ENCODE results near the gene ABO. TPM values are rescaled to one million over a fixed set of nuclear protein-coding genes. Genes with fewer than 3 reads are reported as not detected.
"Not testable (repeated sequence)": the region's sequence is repeated elsewhere in the genome, so short reads cannot be mapped to it uniquely, and the experiment has no call there.

ABO gene
- total RNA-seq, 2 experiments from 2014 or later, result not detected

- Mint-ChIP-seq H3K27me3 (peaks cover 4% of the 10 kb centered on the region), H3K9me3 (no peaks in the 10 kb centered on the region), H3K36me3 (ENCODE audit: low read depth) (no peaks in the 10 kb centered on the region), H3K4me1 (ENCODE audit: low read depth) (no peaks in the 10 kb centered on the region), H3K4me3 (no peak overlapping the region), H3K27ac (no peak overlapping the region)
- ATAC-seq, result no peak
- ChIA-PET CTCF (no interaction called here), POLR2A (no interaction called here)
- intact Hi-C loops (cut with micrococcal nuclease), result no loop called here
- no peak for TF ChIP-seq CTCF (IDR thresholded peaks at IDR 0.05)
- no peak for DNase-seq
Observed at GRCh38 chr9:133227242-133227860, 47.6 kb downstream of the ABO start.

GRCh38 chr9:133226219-133227171 lies 48.5 kb downstream of the ABO start:
- POLR2A ChIA-PET, result no interaction called here
- intact Hi-C loops (cut with micrococcal nuclease), result no loop called here
- Mint-ChIP-seq H3K4me3 (no peak overlapping the region), H3K9me3 (no peaks in the 10 kb centered on the region), H3K27me3 (peaks cover 4% of the 10 kb centered on the region), H3K4me1 (ENCODE audit: low read depth) (no peaks in the 10 kb centered on the region), H3K36me3 (ENCODE audit: low read depth) (no peaks in the 10 kb centered on the region), H3K27ac (no peak overlapping the region)
- TF ChIP-seq CTCF (IDR thresholded peaks at IDR 0.05), result no peak
- DNase-seq, result no peak
- CTCF ChIA-PET, result no interaction called here
- ATAC-seq, result no peak

GRCh38 chr9:133225171-133226011 lies 49.6 kb downstream of the ABO start:
- no peaks in the 10 kb centered on the region for H3K36me3 Mint-ChIP-seq (ENCODE audit: low read depth)
- POLR2A ChIA-PET, result no interaction called here

GRCh38 chr9:133224762-133225161 lies 50.2 kb downstream of the ABO start:
- no peak for ATAC-seq
- H3K4me1 Mint-ChIP-seq (ENCODE audit: low read depth), result no peaks in the 10 kb centered on the region
- ChIA-PET CTCF (no interaction called here), POLR2A (no interaction called here)
- DNase-seq, result no peak
- H3K27me3 Mint-ChIP-seq, result peaks cover 9% of the 10 kb centered on the region
- no peak overlapping the region for H3K4me3 Mint-ChIP-seq
- no peaks in the 10 kb centered on the region for H3K36me3 Mint-ChIP-seq (ENCODE audit: low read depth)
- intact Hi-C loops (cut with micrococcal nuclease), result no loop called here
- H3K9me3 Mint-ChIP-seq, result no peaks in the 10 kb centered on the region
- no peak for TF ChIP-seq CTCF (IDR thresholded peaks at IDR 0.05)
- no peak overlapping the region for H3K27ac Mint-ChIP-seq

More at GRCh38 chr9:133225171-133226011, 49.6 kb downstream of the ABO start:
- Mint-ChIP-seq H3K4me3 (no peak overlapping the region), H3K9me3 (no peaks in the 10 kb centered on the region), H3K4me1 (ENCODE audit: low read depth) (no peaks in the 10 kb centered on the region), H3K27me3 (peaks cover 7% of the 10 kb centered on the region), H3K27ac (no peak overlapping the region)
- no peak for TF ChIP-seq CTCF (IDR thresholded peaks at IDR 0.05)
- CTCF ChIA-PET, result no interaction called here
- ATAC-seq (no peak), DNase-seq (no peak)
- intact Hi-C loops (cut with micrococcal nuclease), result no loop called here

GRCh38 chr9:133223159-133223756 lies 51.7 kb downstream of the ABO start:
- POLR2A ChIA-PET, result interaction anchor here (0.6 kb wide), 1 partner anchor 482 kb away, joined by 3 read pairs; no protein-coding TSS in a partner anchor
- H3K4me3 Mint-ChIP-seq; intact Hi-C loops (cut with micrococcal nuclease); H3K27ac Mint-ChIP-seq; ATAC-seq; H3K36me3 Mint-ChIP-seq (ENCODE audit: low read depth); H3K4me1 Mint-ChIP-seq (ENCODE audit: low read depth); H3K9me3 Mint-ChIP-seq; DNase-seq: not testable (repeated sequence)
- CTCF ChIA-PET, result interaction anchor here (1.3 kb wide), 1 partner anchor 15 kb away, joined by 3 read pairs; no protein-coding TSS in a partner anchor
- H3K27me3 Mint-ChIP-seq, result peaks cover 22% of the 10 kb centered on the region

GRCh38 chr9:133221994-133222393 lies 53.0 kb downstream of the ABO start:
- CTCF ChIA-PET; H3K4me3 Mint-ChIP-seq; H3K9me3 Mint-ChIP-seq; H3K4me1 Mint-ChIP-seq (ENCODE audit: low read depth); H3K36me3 Mint-ChIP-seq (ENCODE audit: low read depth); POLR2A ChIA-PET; H3K27ac Mint-ChIP-seq; intact Hi-C loops (cut with micrococcal nuclease); DNase-seq; ATAC-seq: not testable (repeated sequence)
- peaks cover 25% of the 10 kb centered on the region for H3K27me3 Mint-ChIP-seq

Data from activated CD8-positive, alpha-beta T cell treated with anti-CD3 and anti-CD28 coated beads for 36 hours (primary cell).